HEK293 (cell line): ENCODE data around the gene DNAJC5.

ENCODE experiments used
- CTCF ChIA-PET: fragments of 350-600 bp; formaldehyde crosslinking; extraction: SDS; loops from one replicate; lab custom pipeline; 2021; ENCODE audit warnings: antibody characterized with exemption; lab: Yijun Ruan, JAX
- POLR2A ChIA-PET: fragments of 300-600 bp; formaldehyde crosslinking; extraction: SDS; loops from one replicate; lab custom pipeline; 2020; ENCODE audit warnings: antibody characterized with exemption, inconsistent platforms; lab: Yijun Ruan, JAX
- H3K27ac ChIP-seq: fragments of 200-500 bp; sonication (Bioruptor generic); 2 replicates; pipeline ENCODE4 v1.5.1; 2014; ENCODE audit warnings: low read depth, low read length, control low read depth, inconsistent platforms; ENCODE audit errors: extremely low read depth
- H3K36me3 ChIP-seq, 2 experiments: fragments of 200-500 bp in 1 of 2; sonication (Bioruptor generic) in 1 of 2; 1 replicate in 1 of 2; 2 replicates in 1 of 2; pipeline ENCODE4 v1.5.1; 2014 to 2017; ENCODE audit warnings: inconsistent platforms in 2 of 2, low read length in 2 of 2; ENCODE audit not compliant: control insufficient read depth in 2 of 2, insufficient read depth in 1 of 2
- H3K4me1 ChIP-seq: fragments of 200-500 bp; sonication (Bioruptor generic); 2 replicates; pipeline ENCODE4 v1.5.1; 2014; ENCODE audit warnings: mild to moderate bottlenecking, low read length, inconsistent platforms; ENCODE audit not compliant: control insufficient read depth, insufficient read depth
- H3K4me3 ChIP-seq: 2 replicates; pipeline ENCODE4 v1.5.1; 2011; ENCODE audit warnings: low read depth, mild to moderate bottlenecking, control low read depth, low read length, moderate library complexity
- H3K9me3 ChIP-seq: fragments of 200-500 bp; sonication (Bioruptor generic); 2 replicates; pipeline ENCODE4 v1.5.1; 2014; ENCODE audit warnings: low read depth, low read length, inconsistent platforms; ENCODE audit not compliant: control insufficient read depth, insufficient read depth
- BCL11A ChIP-seq: fragments of 450-650 bp; formaldehyde crosslinking; IDR thresholded peaks from 2 replicates; pipeline ENCODE4 v1.5.1; 2016; ENCODE audit warnings: low read depth, missing biosample characterization, missing genetic modification characterization
- EGR2 ChIP-seq: fragments of 450-650 bp; formaldehyde crosslinking; IDR thresholded peaks from 2 replicates; pipeline ENCODE4 v1.5.1; 2016; ENCODE audit warnings: low read depth, missing biosample characterization, missing genetic modification characterization
- GFI1B ChIP-seq: fragments of 450-650 bp; formaldehyde crosslinking; IDR thresholded peaks from 2 replicates; pipeline ENCODE4 v1.5.1; 2016; ENCODE audit warnings: missing biosample characterization, missing genetic modification characterization
- HOXD13 ChIP-seq: sonication (generic); formaldehyde crosslinking; IDR thresholded peaks from 2 replicates; pipeline ENCODE4 v1.8.0; 2022; ENCODE audit warnings: missing genetic modification reagents, borderline replicate concordance
- RBAK ChIP-seq: fragments of 450-650 bp; formaldehyde crosslinking; IDR thresholded peaks from 2 replicates; pipeline ENCODE4 v1.5.1; 2016; ENCODE audit warnings: missing biosample characterization, missing genetic modification characterization
- SP2 ChIP-seq: fragments of 450-650 bp; formaldehyde crosslinking; IDR thresholded peaks from 2 replicates; pipeline ENCODE4 v1.5.1; 2016; ENCODE audit warnings: missing biosample characterization, missing genetic modification characterization
- YY2 ChIP-seq: fragments of 450-650 bp; formaldehyde crosslinking; IDR thresholded peaks from 2 replicates; pipeline ENCODE4 v1.5.1; 2016; ENCODE audit warnings: missing biosample characterization, missing genetic modification characterization
- ZNF121 ChIP-seq: fragments of 450-650 bp; formaldehyde crosslinking; IDR thresholded peaks from 2 replicates; pipeline ENCODE4 v1.5.1; 2016; ENCODE audit warnings: missing biosample characterization, missing genetic modification characterization
- ZNF155 ChIP-seq: fragments of 450-650 bp; formaldehyde crosslinking; IDR thresholded peaks from 2 replicates; pipeline ENCODE4 v1.5.1; 2016; ENCODE audit warnings: missing biosample characterization, missing genetic modification characterization
- ZNF174 ChIP-seq: fragments of 450-650 bp; formaldehyde crosslinking; IDR thresholded peaks from 2 replicates; pipeline ENCODE4 v1.5.0; 2017; ENCODE audit warnings: missing biosample characterization, mild to moderate bottlenecking, missing genetic modification characterization
- ZNF184 ChIP-seq: fragments of 450-650 bp; IDR thresholded peaks from 2 replicates; pipeline ENCODE4 v1.5.1; 2018; ENCODE audit warnings: missing biosample characterization, mild to moderate bottlenecking, missing genetic modification characterization
- ZNF311 ChIP-seq: fragments of 450-650 bp; formaldehyde crosslinking; IDR thresholded peaks from 2 replicates; pipeline ENCODE4 v1.5.1; 2017; ENCODE audit warnings: missing biosample characterization, missing genetic modification characterization, borderline replicate concordance
- ZNF391 ChIP-seq: fragments of 450-650 bp; formaldehyde crosslinking; IDR thresholded peaks from 2 replicates; pipeline ENCODE4 v1.5.1; 2016; ENCODE audit warnings: low read depth, missing biosample characterization, missing genetic modification characterization, borderline replicate concordance
- ZNF416 ChIP-seq: fragments of 450-650 bp; formaldehyde crosslinking; IDR thresholded peaks from 2 replicates; pipeline ENCODE4 v1.5.1; 2016; ENCODE audit warnings: missing biosample characterization, missing genetic modification characterization
- ZNF423 ChIP-seq: fragments of 450-650 bp; formaldehyde crosslinking; IDR thresholded peaks from 2 replicates; pipeline ENCODE4 v1.5.1; 2016; ENCODE audit warnings: missing biosample characterization, missing genetic modification characterization
- ZNF558 ChIP-seq: fragments of 450-650 bp; formaldehyde crosslinking; IDR thresholded peaks from 2 replicates; pipeline ENCODE4 v1.5.1; 2016; ENCODE audit warnings: missing biosample characterization, missing genetic modification characterization
- ZNF560 ChIP-seq: fragments of 450-650 bp; formaldehyde crosslinking; IDR thresholded peaks from 2 replicates; pipeline ENCODE4 v1.5.1; 2017; ENCODE audit warnings: missing biosample characterization, missing genetic modification characterization, borderline replicate concordance
- ZNF624 ChIP-seq: fragments of 450-650 bp; formaldehyde crosslinking; IDR thresholded peaks from 2 replicates; pipeline ENCODE4 v1.5.1; 2017; ENCODE audit warnings: missing biosample characterization, missing genetic modification characterization
- ZNF785 ChIP-seq: fragments of 450-650 bp; formaldehyde crosslinking; IDR thresholded peaks from 2 replicates; pipeline ENCODE4 v1.5.1; 2016; ENCODE audit warnings: missing biosample characterization, missing genetic modification characterization
- ZSCAN23 ChIP-seq: fragments of 450-650 bp; formaldehyde crosslinking; IDR thresholded peaks from 2 replicates; pipeline ENCODE4 v1.5.1; 2016; ENCODE audit warnings: missing biosample characterization, missing genetic modification characterization
- TF ChIP-seq, protein P1 (sequence below): fragments of 450-650 bp; formaldehyde crosslinking; IDR thresholded peaks from 2 replicates; pipeline ENCODE4 v1.5.1; 2016; ENCODE audit warnings: missing biosample characterization, missing genetic modification characterization
- TF ChIP-seq, protein P2 (sequence below): fragments of 450-650 bp; formaldehyde crosslinking; IDR thresholded peaks from 2 replicates; pipeline ENCODE4 v1.5.1; 2017; ENCODE audit warnings: missing biosample characterization, missing genetic modification characterization
- TF ChIP-seq, protein P3 (sequence below): fragments of 450-650 bp; formaldehyde crosslinking; IDR thresholded peaks from 2 replicates; pipeline ENCODE4 v1.5.1; 2017; ENCODE audit warnings: missing biosample characterization, missing genetic modification characterization
- TF ChIP-seq, protein P4 (sequence below): fragments of 450-650 bp; formaldehyde crosslinking; IDR thresholded peaks from 2 replicates; pipeline ENCODE4 v1.5.1; 2016; ENCODE audit warnings: missing biosample characterization, missing genetic modification characterization
- TF ChIP-seq, protein P5 (sequence below): fragments of 450-650 bp; formaldehyde crosslinking; IDR thresholded peaks from 2 replicates; pipeline ENCODE4 v1.5.1; 2016; ENCODE audit warnings: missing biosample characterization, missing genetic modification characterization
- TF ChIP-seq, protein P6 (sequence below): fragments of 450-650 bp; formaldehyde crosslinking; IDR thresholded peaks from 2 replicates; pipeline ENCODE4 v1.5.1; 2016; ENCODE audit warnings: missing biosample characterization, missing genetic modification characterization
- TF ChIP-seq, protein P7 (sequence below): fragments of 450-650 bp; formaldehyde crosslinking; IDR thresholded peaks from 2 replicates; pipeline ENCODE4 v1.5.1; 2016; ENCODE audit warnings: missing biosample characterization, missing genetic modification characterization

The DNAJC5 gene

DNA sequence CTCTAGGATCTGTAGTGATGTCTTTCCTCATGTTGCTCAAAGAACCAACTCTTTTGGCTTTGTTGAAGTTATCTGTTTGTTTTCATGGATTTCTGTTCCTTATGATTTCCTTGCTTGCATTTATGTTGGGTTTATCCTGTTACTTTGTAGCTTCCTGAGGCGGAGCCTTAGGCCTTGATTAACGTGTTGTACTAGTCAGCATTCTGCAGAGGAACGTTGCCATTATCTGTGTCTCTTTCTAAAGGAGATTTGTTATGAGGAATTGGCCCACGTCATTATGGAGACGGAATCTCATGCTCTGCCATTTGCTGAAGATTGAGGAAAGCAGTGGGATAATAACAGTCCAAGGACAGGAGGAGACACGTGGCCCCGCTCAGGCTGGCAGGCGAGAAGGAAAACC, 31.4 kb downstream of the DNAJC5 start:
- ChIA-PET CTCF (interaction anchor here (1.5 kb wide), 1 partner anchor 9 kb away, joined by 4 read pairs; no protein-coding TSS in a partner anchor), POLR2A (no interaction called here)
- Histone ChIP-seq H3K4me1 (no peaks in the 10 kb centered on the region), H3K9me3 (no peaks in the 10 kb centered on the region), H3K4me3 (no peak overlapping the region), H3K27ac (no peak overlapping the region), H3K36me3 (peaks cover 0 to 45% of the 10 kb centered on the region in 2 experiments)
- no peak for TF ChIP-seq ZNF416 (tag by site-specific recombination)
- no peak for TF ChIP-seq GFI1B
- TF ChIP-seq BCL11A, result no peak
- TF ChIP-seq ZNF174 (tag by site-specific recombination), result no peak
- TF ChIP-seq, protein P1, sequence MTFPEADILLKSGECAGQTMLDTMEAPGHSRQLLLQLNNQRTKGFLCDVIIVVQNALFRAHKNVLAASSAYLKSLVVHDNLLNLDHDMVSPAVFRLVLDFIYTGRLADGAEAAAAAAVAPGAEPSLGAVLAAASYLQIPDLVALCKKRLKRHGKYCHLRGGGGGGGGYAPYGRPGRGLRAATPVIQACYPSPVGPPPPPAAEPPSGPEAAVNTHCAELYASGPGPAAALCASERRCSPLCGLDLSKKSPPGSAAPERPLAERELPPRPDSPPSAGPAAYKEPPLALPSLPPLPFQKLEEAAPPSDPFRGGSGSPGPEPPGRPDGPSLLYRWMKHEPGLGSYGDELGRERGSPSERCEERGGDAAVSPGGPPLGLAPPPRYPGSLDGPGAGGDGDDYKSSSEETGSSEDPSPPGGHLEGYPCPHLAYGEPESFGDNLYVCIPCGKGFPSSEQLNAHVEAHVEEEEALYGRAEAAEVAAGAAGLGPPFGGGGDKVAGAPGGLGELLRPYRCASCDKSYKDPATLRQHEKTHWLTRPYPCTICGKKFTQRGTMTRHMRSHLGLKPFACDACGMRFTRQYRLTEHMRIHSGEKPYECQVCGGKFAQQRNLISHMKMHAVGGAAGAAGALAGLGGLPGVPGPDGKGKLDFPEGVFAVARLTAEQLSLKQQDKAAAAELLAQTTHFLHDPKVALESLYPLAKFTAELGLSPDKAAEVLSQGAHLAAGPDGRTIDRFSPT (tag by site-specific recombination), result no peak
- TF ChIP-seq ZNF391 (tag by site-specific recombination), result no peak
- TF ChIP-seq ZNF121 (tag by site-specific recombination), result no peak
- TF ChIP-seq ZSCAN23 (tag by site-specific recombination), result no peak
- TF ChIP-seq HOXD13 (CRISPR knock-in tag), result no peak
- TF ChIP-seq, protein P2, sequence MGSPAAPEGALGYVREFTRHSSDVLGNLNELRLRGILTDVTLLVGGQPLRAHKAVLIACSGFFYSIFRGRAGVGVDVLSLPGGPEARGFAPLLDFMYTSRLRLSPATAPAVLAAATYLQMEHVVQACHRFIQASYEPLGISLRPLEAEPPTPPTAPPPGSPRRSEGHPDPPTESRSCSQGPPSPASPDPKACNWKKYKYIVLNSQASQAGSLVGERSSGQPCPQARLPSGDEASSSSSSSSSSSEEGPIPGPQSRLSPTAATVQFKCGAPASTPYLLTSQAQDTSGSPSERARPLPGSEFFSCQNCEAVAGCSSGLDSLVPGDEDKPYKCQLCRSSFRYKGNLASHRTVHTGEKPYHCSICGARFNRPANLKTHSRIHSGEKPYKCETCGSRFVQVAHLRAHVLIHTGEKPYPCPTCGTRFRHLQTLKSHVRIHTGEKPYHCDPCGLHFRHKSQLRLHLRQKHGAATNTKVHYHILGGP, result no peak
- no peak for TF ChIP-seq ZNF624
- TF ChIP-seq ZNF558 (tag by site-specific recombination), result no peak
- no peak for TF ChIP-seq EGR2
- TF ChIP-seq SP2, result no peak
- TF ChIP-seq, protein P3, sequence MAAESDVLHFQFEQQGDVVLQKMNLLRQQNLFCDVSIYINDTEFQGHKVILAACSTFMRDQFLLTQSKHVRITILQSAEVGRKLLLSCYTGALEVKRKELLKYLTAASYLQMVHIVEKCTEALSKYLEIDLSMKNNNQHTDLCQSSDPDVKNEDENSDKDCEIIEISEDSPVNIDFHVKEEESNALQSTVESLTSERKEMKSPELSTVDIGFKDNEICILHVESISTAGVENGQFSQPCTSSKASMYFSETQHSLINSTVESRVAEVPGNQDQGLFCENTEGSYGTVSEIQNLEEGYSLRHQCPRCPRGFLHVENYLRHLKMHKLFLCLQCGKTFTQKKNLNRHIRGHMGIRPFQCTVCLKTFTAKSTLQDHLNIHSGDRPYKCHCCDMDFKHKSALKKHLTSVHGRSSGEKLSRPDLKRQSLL (tag by site-specific recombination), result no peak

DNA sequence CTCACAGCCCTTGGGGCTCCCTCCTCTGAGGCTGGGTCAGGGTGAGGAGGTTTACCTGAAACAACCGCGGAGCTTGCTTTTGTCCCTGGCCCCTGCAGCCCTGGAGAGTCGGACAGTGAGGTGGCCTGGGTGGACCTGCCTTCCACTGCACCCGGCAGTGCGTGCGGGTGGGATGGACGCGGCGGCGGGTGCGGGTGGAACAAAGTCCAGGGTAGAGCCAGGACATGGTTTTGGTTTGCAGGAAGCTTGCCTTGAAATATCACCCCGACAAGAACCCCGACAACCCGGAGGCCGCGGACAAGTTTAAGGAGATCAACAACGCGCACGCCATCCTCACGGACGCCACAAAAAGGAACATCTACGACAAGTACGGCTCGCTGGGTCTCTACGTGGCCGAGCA, 34.1 kb downstream of the DNAJC5 start:
- no peak overlapping the region for H3K27ac ChIP-seq
- ChIA-PET CTCF (interaction anchor here (0.8 kb wide), 1 partner anchor 14 kb away, joined by 4 read pairs; no protein-coding TSS in a partner anchor), POLR2A (no interaction called here)
- H3K36me3 ChIP-seq, result peaks cover 0 to 70% of the 10 kb centered on the region in 2 experiments
- no peaks in the 10 kb centered on the region for H3K9me3 ChIP-seq
- H3K4me3 ChIP-seq, result no peak overlapping the region
- H3K4me1 ChIP-seq, result no peaks in the 10 kb centered on the region
- TF ChIP-seq ZNF184 (tag by site-specific recombination) (no peak), GFI1B (no peak), ZNF560 (tag by site-specific recombination) (no peak), ZNF423 (no peak), ZNF311 (tag by site-specific recombination) (no peak), RBAK (no peak), ZNF391 (tag by site-specific recombination) (no peak), ZNF155 (tag by site-specific recombination) (no peak), YY2 (tag by site-specific recombination) (no peak), ZNF785 (tag by site-specific recombination) (no peak)
- TF ChIP-seq, protein P4, sequence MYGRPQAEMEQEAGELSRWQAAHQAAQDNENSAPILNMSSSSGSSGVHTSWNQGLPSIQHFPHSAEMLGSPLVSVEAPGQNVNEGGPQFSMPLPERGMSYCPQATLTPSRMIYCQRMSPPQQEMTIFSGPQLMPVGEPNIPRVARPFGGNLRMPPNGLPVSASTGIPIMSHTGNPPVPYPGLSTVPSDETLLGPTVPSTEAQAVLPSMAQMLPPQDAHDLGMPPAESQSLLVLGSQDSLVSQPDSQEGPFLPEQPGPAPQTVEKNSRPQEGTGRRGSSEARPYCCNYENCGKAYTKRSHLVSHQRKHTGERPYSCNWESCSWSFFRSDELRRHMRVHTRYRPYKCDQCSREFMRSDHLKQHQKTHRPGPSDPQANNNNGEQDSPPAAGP (tag by site-specific recombination), result no peak
- TF ChIP-seq, protein P5, sequence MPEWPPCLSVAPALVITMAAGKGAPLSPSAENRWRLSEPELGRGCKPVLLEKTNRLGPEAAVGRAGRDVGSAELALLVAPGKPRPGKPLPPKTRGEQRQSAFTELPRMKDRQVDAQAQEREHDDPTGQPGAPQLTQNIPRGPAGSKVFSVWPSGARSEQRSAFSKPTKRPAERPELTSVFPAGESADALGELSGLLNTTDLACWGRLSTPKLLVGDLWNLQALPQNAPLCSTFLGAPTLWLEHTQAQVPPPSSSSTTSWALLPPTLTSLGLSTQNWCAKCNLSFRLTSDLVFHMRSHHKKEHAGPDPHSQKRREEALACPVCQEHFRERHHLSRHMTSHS (tag by site-specific recombination), result no peak
- TF ChIP-seq, protein P6, sequence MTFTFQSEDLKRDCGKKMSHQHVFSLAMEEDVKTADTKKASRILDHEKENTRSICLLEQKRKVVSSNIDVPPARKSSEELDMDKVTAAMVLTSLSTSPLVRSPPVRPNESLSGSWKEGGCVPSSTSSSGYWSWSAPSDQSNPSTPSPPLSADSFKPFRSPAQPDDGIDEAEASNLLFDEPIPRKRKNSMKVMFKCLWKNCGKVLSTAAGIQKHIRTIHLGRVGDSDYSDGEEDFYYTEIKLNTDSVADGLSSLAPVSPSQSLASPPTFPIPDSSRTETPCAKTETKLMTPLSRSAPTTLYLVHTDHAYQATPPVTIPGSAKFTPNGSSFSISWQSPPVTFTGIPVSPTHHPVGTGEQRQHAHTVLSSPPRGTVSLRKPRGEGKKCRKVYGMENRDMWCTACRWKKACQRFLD (tag by site-specific recombination), result no peak
- TF ChIP-seq, protein P7, sequence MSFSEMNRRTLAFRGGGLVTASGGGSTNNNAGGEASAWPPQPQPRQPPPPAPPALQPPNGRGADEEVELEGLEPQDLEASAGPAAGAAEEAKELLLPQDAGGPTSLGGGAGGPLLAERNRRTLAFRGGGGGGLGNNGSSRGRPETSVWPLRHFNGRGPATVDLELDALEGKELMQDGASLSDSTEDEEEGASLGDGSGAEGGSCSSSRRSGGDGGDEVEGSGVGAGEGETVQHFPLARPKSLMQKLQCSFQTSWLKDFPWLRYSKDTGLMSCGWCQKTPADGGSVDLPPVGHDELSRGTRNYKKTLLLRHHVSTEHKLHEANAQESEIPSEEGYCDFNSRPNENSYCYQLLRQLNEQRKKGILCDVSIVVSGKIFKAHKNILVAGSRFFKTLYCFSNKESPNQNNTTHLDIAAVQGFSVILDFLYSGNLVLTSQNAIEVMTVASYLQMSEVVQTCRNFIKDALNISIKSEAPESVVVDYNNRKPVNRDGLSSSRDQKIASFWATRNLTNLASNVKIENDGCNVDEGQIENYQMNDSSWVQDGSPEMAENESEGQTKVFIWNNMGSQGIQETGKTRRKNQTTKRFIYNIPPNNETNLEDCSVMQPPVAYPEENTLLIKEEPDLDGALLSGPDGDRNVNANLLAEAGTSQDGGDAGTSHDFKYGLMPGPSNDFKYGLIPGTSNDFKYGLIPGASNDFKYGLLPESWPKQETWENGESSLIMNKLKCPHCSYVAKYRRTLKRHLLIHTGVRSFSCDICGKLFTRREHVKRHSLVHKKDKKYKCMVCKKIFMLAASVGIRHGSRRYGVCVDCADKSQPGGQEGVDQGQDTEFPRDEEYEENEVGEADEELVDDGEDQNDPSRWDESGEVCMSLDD, result no peak
